GM21825 (cell line): ENCODE measurements around the gene PPP1R7.
"Not testable (repeated sequence)": the region's sequence is repeated elsewhere in the genome, so short reads cannot be mapped to it uniquely, and the experiment has no call there.

Experiments
- ATAC-seq: cut with Tn5 transposase; IDR thresholded peaks from one replicate; pipeline ENCODE4 v1.9.1; 2021; ENCODE audit warnings: mild to moderate bottlenecking, moderate library complexity; ENCODE audit not compliant: unreplicated experiment

Gene PPP1R7

DNA sequence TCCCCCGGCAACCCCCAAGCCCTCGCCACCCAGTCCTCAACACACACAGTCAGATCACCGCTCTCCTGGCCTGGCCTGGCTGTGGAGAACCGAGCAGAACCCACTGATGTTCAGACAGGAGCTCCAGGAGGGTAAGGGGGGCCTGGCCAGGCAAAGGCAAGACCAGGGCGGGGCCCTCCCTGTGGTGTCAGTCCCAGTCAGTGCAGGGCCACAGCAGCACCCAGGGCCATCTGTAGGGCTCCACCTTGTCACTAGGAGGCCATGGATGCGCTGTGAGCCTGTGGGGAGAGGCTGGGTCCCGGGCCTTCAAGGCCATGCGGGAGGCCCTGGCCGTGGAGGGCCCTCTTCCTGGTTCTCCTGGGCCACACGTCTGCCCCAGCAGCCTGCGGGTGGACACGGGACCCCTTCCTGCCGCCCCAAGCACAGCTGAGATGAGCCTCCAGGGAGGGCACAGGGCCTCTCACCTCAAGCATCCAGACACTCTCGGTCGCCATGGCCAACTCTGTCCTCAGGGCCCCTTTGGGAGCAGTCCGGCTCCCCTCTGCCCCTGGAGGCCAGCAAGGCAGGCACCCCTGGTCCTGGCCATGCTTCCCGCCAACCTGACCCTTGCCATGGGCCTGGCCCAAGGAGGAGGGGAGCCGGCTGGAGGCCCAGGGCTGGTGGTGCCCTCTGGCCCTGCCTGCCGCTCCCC, 40.2 kb downstream of the PPP1R7 start:
- ATAC-seq = no peak

DNA sequence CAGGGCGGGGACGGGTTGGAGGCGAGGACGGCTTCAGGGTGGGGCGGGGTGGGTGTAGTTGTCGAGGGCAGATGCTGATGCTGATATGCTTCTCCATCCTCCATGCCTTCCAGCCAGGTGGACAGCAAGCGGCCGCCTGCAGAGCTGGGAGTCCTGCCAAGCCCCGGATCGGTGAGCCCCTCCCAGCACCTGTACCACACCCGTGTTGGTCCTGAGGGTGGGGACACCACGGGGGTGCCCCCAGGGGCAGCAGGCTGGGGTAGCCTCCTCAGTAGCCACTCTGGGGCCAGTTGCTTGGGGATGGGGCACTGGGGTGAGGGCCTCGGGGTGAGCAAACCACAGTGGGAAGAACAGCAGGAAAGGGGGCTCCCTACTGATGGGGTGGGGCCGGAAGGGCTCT, 40.8 kb downstream of the PPP1R7 start:
- no peak for ATAC-seq

- ATAC-seq = no peak
Observed at GRCh38 chr2:241193271-241193670, 43.0 kb downstream of the PPP1R7 start.

DNA sequence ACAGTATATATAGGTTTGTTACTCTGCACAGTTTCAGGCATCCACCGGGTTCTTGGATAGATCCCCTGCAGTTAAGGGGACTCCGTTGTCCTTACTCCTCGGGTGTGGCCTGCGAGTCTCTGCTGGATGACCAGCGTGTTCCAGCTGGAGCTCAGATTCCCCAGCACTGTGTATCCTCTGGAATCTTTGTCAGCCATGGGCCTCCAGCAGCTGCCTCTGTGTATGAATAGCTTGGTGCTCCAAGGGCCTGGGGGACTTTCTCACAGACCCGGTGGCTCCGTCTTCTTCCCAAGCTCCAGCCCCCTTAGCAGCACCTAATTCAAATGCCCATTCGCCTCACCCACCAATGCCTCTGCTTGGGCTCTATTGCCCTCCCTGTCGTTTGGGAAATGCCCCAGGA, 44.5 kb downstream of the PPP1R7 start:
- no peak for ATAC-seq

DNA sequence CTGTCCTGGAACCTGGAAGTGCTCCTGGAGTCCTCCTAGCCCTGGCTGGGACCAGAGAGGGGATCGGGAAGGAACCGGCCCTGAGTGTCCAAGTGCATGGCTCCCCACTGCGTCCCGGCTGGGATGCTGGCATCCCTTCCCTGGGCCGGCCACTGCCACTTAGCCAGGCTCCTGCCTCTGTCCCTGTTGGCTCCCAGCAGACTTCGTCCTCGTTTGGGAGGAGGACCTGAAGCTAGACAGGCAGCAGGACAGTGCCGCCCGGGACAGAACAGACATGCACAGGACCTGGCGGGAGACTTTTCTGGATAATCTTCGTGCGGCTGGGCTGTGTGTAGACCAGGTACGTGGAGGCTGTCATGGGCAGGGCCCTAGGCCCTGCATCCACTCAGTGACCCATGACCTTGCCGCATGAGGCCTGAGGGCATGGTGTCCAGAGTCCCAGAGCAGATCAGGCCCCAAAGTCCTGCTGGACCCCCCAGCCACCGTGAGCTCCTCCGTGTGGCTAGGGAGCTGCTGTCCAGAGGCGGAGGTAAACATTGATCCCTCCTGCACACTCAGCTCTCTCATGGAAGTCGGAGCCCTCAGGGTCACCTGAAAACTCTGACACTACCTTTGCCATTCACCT, 45.4 kb downstream of the PPP1R7 start:
- ATAC-seq = no peak

- not testable (repeated sequence) for ATAC-seq
Observed at GRCh38 chr2:241197246-241197645, 47.0 kb downstream of the PPP1R7 start.

DNA sequence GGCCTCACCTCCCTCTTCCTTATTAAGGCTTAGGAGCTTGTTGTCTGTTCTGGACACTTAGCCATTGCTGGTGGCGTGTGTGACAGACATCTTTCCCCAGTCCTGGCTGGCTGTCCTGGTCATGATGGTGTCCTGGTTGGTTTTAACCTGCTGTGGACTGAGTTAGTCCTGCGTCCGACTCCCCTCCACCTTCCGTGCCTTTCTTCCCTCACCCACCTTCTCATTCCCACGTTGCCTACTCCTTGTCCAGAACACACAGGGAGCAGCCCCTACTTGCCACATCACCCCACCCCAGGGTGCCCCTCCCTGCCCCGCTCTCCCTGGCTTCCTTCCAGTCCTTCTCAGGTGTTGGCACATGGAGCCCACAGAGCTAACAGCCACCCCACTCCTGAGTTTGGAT, 47.7 kb downstream of the PPP1R7 start:
- ATAC-seq = no peak

DNA sequence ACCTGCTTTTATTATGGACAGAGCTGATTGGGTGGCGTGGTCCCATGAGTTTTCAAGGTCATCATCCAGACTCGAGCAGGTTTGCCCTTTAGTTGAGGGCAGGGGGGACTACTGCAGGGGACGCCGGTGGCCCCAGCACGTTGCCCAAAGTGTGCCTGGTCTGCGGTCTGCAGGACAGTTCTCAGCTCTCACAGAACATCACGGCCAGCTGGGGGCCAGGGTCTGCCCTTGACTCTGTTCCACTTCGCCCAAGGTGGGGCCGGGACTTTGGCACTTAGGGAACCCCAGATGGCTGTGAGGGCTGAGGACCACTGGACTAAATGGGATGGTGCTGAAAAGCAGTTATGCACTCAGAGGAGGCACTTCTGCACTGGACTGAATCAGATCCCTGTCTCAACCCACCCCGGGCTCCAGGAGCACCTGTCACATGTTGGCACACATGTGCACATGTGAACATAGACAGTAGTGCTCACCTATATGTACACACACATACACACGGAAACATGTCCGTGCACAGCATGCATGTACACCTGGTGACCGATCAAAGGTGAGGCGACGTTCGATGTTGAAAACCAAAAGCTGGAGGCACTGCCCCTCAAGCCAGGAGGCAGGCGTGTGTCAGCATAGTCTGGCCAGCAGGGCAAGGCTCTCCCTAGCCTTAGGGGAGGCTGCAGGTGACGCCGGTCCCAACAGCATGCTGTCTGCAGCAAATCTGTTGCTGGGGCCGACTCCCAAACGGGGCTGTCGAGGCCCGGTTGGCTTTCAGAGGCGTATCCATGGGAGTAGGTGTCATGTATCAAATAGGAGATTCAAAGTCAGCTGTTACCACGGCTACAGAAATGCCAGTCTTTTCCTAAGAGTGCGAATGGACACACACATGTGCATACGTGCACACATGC, 48.4 kb downstream of the PPP1R7 start:
- ATAC-seq = no peak

DNA sequence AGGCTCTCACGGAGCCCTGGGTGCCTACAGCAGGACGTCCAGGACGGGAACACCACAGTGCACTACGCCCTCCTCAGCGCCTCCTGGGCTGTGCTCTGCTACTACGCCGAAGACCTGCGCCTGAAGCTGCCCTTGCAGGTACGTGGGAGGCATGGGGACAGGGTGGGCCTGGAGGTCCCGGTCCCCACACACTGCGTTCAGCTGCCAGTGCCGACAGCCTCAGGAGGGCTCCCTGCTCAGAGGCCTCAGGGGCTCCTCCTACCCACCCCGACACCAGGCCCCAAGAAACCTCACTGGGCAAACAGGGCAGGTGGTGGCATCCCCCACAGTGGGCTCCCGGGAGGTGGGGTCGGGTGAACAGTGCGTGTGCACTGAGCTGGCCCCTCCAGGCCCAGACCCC, 49.0 kb downstream of the PPP1R7 start:
- ATAC-seq = no peak

GRCh38 chr2:241199897-241200821, 49.9 kb downstream of the PPP1R7 start:
- no peak for ATAC-seq

DNA sequence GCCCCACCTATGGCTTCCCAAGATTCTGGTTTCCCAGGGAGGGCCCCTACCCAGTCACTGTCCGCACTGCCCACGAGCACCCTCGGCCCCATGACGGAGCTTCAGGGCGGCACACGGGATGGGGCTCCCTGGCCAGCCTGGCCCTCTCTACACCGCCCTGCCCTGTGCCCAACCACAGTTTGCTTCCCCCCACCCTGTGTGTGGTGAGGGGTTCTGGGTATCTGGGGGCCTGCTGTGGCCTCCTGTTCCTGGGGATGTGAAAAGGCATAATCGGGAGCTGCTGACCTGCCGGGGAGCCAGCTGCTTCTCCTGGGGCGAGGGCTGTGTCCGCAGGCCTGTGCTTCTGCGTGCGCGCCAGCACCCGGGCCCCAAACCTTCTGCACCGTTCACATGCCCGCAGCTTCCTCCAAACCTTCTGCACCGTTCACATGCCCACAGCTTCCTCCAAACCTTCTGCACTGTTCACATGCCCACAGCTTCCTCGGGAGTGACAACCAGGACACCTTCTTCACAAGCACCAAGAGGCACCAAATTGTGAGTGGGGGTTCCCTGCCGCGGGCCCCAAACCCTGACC, 50.6 kb downstream of the PPP1R7 start:
- no peak for ATAC-seq

- no peak for ATAC-seq
Observed at GRCh38 chr2:241201445-241202267, 51.4 kb downstream of the PPP1R7 start.

- no peak for ATAC-seq
Observed at GRCh38 chr2:241202268-241202585, 52.0 kb downstream of the PPP1R7 start.

DNA sequence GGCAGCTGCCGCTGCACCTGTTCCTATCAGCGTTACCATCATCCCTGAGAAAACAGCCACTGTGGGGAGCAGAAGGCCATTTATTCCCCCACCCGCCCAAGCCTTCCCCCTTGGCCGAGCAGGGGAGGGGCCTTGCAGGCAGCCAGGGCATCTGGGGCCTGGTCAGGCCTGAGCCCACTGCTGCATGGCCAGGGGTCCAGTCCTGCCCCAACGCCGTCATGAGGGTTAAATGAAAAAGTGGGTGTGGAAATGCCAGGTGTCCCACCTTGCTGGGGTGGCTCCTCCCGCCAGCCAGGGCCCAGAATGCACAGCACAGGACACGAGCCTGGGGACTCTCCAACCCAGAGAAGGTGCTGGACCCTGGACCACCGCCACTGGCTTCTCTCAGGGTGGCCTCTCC, 52.4 kb downstream of the PPP1R7 start:
- no peak for ATAC-seq

DNA sequence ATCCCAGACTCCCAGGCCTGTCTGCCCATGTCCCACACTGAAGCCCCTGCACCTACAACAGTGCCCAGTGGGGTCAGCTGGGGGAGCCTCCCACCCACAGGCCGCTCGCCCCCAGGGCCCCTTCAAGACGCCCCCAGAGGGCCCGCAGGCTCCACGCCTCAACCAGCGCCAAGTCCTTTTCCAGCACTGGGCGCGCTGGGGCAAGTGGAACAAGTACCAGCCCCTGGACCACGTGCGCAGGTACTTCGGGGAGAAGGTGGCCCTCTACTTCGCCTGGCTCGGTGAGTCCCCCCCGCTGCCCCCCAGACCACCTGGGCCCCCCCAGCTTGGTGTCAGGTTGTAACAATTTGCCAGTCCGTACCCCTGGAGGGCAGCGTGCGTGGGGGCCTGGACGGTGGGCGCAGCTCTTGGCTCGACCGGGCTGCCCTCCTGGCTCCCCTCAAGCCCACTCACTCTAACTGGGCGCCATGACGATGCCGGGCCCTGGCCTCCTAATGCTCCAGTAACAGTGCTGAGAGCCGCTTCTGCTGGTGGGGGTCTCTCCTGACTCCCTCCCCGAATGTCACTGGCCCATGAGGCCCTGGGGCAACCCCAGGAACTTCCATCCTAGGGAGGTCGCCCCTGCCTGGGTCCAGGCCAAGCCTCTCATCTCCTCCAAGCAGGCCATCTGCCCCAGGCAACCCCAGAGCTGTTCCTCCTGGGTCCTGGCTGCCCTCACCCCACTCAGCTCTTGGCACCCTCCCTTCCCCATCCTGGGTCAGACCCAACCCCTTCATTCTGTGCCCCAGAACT, 53.1 kb downstream of the PPP1R7 start:
- no peak for ATAC-seq

DNA sequence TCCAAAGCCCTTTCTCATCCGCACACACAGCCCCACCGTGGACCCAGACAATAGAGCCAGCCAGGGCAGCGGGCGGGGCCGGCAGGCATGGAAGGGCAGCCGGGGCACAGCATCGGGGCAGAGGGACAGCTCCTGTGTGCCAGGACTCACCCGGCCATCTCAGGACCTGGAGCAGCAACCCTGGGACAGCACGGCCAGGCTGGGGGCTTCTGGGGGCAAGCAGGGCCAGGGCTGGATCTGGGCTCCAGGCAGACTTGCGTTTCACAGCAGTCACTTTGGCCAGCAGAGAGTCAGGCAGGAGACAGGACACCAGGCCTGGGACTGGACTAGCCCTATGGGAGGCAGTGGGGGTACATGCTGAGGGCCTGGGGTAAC, 53.7 kb downstream of the PPP1R7 start:
- ATAC-seq = no peak

DNA sequence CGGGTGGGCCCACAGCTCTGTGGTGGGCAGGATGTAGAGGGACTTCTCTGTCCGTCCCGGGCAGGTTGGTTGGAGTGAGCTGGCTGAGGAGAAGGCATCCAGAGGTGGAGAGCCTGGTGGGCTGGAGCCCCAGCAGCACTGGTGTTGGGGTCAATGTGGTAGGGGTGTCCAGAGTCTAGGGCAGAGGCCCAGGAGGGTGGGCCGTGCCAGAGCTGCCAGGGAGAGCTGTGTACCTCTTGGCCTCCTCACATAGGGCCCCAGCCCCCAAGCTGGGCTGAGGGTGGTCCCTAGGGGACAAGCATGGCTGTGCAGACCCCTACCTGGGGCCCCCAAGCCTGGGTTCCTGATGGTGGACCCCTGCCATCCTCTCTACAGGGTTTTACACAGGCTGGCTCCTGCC, 54.2 kb downstream of the PPP1R7 start:
- no peak for ATAC-seq

- no peak for ATAC-seq
Observed at GRCh38 chr2:241205086-241205485, 54.8 kb downstream of the PPP1R7 start.

DNA sequence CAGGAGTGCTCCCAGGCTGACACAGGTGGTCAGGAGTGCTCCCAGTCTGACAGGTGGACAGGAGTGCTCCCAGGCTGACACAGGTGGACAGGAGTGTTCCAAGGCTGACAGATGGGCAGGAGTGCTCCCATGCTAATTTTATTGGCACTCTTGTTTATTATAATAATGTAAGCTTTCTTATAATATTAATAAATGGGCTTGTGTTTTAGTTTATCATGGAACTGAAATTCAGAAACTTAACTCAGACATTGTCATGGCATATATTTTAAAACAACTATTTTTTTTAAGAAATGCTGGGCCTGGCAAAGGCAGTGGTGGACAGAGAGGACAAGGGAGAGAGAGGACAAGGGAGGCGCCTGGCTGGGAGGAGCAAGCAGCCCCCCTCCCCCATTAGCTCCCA, 56.9 kb downstream of the PPP1R7 start:
- ATAC-seq = no peak
